Heart left ventricle (tissue), 13 donors: ENCODE measurements around the gene NTF3.

Experiments
- POLR2A ChIP-seq, 2 donors: fragments of 450-650 bp; IDR thresholded peaks; one replicate each; pipeline ENCODE4 v1.6.1; 2017; ENCODE audit warnings: antibody characterized with exemption in 2 of 2, mild to moderate bottlenecking in 2 of 2, moderate library complexity in 2 of 2
- TF ChIP-seq, protein P1 (sequence below), 12 donors: fragments of 200-600 bp; sonication (generic) in 4 of 12; IDR thresholded peaks; one replicate each; pipeline versions ENCODE4 v1.5.0 to v1.8.0; 2018 to 2022; ENCODE audit warnings: antibody characterized with exemption in 12 of 12, mild to moderate bottlenecking in 5 of 12
- donor health status: ischemic (EF 13 %, LVEDD 7.1; RV severe dilation, severe dysfunction).
- donor health status: DM: no; HTN: yes; CAD: no.
- donor health status: DM: no; HTN: no; CAD: no.
- donor health status: ischemic (EF 25% LVEDD 6.9; RV normal size, moderate dysfunction).
- donor health status: ischemic (EF 25% LVEDD 5.7; RV mildly dilated, moderate dysfunction).
- donor health status: ischemic (EF 35%, LVEDD 5.7; RV mildly dilated, moderate dysfunction).
- donor health status: nonischemic (EF 11% LVEDD 7.7; RV severe dilation, severe dysfunction).
- donor health status: DM: yes; HTN: yes; CAD: no.
- donor health status: PGD.
- donor health status: ischemic (EF 29% LVEDD 5.4; RV normal size, mild dysfunction).
- donor health status: nonischemic (EF 23%, LVEDD 6.1; RV moderate dilation, normal function).

- no peak for TF ChIP-seq POLR2A (IDR thresholded peaks at IDR 0.05)
- TF ChIP-seq, protein P1, sequence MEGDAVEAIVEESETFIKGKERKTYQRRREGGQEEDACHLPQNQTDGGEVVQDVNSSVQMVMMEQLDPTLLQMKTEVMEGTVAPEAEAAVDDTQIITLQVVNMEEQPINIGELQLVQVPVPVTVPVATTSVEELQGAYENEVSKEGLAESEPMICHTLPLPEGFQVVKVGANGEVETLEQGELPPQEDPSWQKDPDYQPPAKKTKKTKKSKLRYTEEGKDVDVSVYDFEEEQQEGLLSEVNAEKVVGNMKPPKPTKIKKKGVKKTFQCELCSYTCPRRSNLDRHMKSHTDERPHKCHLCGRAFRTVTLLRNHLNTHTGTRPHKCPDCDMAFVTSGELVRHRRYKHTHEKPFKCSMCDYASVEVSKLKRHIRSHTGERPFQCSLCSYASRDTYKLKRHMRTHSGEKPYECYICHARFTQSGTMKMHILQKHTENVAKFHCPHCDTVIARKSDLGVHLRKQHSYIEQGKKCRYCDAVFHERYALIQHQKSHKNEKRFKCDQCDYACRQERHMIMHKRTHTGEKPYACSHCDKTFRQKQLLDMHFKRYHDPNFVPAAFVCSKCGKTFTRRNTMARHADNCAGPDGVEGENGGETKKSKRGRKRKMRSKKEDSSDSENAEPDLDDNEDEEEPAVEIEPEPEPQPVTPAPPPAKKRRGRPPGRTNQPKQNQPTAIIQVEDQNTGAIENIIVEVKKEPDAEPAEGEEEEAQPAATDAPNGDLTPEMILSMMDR (IDR thresholded peaks at IDR 0.05), result no peak
Measured at GRCh38 chr12:5488626-5488955, 56.7 kb downstream of the NTF3 start.
